Subcutaneous abdominal adipose tissue (tissue), 5 donors: ENCODE results near the gene NUMB.
A peak's percentile ranks its signal among the peaks of the same experiment; 100 is the strongest.

Experiments
- H3K27ac ChIP-seq: one replicate; pipeline ENCODE4 v1.7.0; 2013; ENCODE audit warnings: low read depth, mild to moderate bottlenecking, inconsistent platforms, low read length, moderate library complexity
- H3K27me3 ChIP-seq, 5 donors: one replicate each; pipeline ENCODE4 v1.7.0; 2013; ENCODE audit warnings: low read length in 5 of 5, inconsistent platforms in 1 of 5; ENCODE audit not compliant: control insufficient read depth in 5 of 5, insufficient read depth in 4 of 5
- H3K36me3 ChIP-seq, 5 donors: one replicate each; pipeline ENCODE4 v1.7.0; 2013; ENCODE audit warnings: low read length in 5 of 5; ENCODE audit not compliant: control insufficient read depth in 5 of 5, insufficient read depth in 5 of 5
- H3K4me1 ChIP-seq, 5 donors: one replicate each; pipeline ENCODE4 v1.7.0; 2013; ENCODE audit warnings: low read length in 5 of 5, mild to moderate bottlenecking in 3 of 5, moderate library complexity in 1 of 5; ENCODE audit not compliant: control insufficient read depth in 5 of 5, insufficient read depth in 5 of 5
- H3K4me3 ChIP-seq, 5 donors: one replicate each; pipeline ENCODE4 v1.7.0; 2013; ENCODE audit warnings: low read length in 5 of 5, low read depth in 1 of 5
- H3K9ac ChIP-seq, 5 donors: one replicate each; pipeline ENCODE4 v1.7.0; 2013; ENCODE audit warnings: low read length in 5 of 5, mild to moderate bottlenecking in 4 of 5, moderate library complexity in 3 of 5
- H3K9me3 ChIP-seq, 5 donors: one replicate each; pipeline ENCODE4 v1.7.0; 2013; ENCODE audit warnings: low read length in 5 of 5; ENCODE audit not compliant: control insufficient read depth in 5 of 5
- donor health status: healthy.
- donor health status: healthy.
- donor health status: healthy.
- donor health status: healthy.
- donor health status: healthy.

Gene NUMB

DNA sequence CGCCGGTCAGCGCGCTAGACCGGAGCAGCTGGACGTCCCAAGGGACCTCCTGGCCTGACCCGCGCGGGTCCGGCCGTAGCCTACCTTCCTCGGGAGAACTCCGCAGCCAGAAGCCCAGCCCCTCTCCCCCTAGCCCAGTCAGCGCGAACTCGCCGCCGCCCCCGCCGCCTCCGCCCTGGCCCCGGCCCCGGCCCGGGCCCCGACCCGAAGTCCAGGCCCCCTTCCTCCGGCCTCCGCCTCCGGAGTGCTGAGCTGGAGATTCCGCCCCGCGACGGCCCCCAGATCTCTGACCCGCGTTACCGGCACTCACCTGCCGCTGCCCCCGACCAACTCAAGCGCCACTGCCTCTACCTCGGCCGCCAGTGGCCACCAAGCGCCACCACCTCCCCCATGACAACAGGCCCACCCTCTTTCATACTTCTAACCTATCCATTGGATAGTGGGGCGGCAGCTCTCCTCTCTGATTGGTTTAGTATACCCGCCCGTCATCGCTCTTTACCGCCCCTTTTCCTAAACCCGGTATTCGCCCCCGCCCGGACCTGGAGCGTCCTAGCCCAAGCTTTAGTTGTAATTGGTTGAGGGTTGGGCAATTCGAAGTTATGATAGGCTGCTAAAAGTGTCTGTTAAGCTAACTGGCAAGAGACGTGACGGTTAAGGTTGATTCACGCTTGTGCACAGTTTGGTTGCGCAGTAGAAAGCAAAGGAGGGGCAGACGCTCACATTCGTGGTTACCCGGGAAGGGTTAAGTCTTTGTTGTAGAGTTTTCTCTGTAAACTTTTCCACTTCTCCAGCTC is at the start of gene NUMB:
Gene NUMB (minus strand): TSS at position 364 of the 794 bp plus-strand sequence. CDS start 102,795 bp downstream, outside the sequence.
- Histone ChIP-seq H3K4me3 (peak within 1 kb of the TSS; percentile 84 to 98 (median 94)), H3K36me3 (no peaks in the 10 kb centered on the region), H3K27me3 (no peaks in the 10 kb centered on the region), H3K9me3 (no peaks in the 10 kb centered on the region), H3K27ac (peak within 1 kb of the TSS; percentile 96), H3K4me1 (peaks cover 10 to 67% (median 58%) of the 10 kb centered on the region in 5 donors), H3K9ac (peak within 1 kb of the TSS; percentile 85 to 96 (median 96))

DNA sequence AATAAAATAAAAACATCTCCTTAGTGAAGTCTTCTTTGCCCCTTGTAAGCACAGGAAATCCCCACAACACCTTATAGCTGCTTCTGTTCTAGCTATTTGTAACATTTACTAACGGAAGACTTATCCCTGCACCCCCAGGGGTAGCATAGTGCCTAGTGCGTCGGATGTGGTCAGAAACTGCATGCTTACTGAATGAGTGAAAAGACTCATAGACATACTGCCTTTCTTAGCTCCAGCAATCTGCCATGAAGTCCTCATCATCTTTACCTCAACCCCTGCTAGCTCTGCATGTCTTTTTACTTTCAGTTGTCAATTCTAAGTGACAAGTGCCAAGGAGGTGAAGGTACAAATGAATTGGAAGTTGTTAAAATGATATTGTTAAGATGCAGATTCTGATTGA is 45.3 kb upstream of the NUMB start:
- no peak overlapping the region for H3K27ac ChIP-seq
- H3K4me1 ChIP-seq: peaks cover 0 to 5% (median 0%) of the 10 kb centered on the region in 5 donors
- no peak overlapping the region for H3K9ac ChIP-seq
- H3K36me3 ChIP-seq: peaks cover 0 to 12% (median 4%) of the 10 kb centered on the region in 5 donors
- no peaks in the 10 kb centered on the region for H3K9me3 ChIP-seq
- no peaks in the 10 kb centered on the region for H3K27me3 ChIP-seq
- no peak overlapping the region for H3K4me3 ChIP-seq

DNA sequence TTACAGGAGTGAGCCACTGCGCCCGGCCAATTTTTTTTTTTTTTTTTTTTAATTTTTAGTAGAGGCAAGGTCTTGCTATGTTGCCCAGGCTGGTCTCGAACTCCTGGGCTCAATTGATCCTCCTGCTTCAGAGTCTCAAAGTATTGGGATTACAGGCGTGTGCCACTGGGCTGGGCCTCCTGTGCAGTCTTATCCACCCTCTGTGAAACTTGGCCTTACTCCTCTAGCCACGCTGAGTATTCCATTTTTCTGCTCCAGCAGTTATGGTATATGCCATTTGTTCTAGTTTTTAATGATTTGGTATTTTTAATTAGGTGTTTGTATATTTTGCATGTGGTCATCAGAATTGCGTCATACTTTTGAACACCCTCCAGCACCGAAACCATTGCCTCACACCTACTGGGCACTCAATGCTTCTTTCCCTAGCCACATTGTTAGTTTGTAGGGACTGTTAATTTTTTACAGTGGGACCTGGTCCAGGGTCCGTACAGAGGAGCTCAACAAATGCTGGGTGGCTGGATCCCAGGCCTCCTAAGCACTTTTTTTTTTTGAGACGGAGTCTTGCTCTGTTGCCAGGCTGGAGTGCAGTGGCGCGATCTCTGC is 43.8 kb upstream of the NUMB start:
- H3K27ac ChIP-seq: no peak overlapping the region
- no peaks in the 10 kb centered on the region for H3K27me3 ChIP-seq
- peaks cover 0 to 5% (median 0%) of the 10 kb centered on the region in 5 donors for H3K4me1 ChIP-seq
- peaks cover 0 to 16% (median 4%) of the 10 kb centered on the region in 5 donors for H3K36me3 ChIP-seq
- no peak overlapping the region for H3K4me3 ChIP-seq
- H3K9ac ChIP-seq: no peak overlapping the region
- H3K9me3 ChIP-seq: no peaks in the 10 kb centered on the region

DNA sequence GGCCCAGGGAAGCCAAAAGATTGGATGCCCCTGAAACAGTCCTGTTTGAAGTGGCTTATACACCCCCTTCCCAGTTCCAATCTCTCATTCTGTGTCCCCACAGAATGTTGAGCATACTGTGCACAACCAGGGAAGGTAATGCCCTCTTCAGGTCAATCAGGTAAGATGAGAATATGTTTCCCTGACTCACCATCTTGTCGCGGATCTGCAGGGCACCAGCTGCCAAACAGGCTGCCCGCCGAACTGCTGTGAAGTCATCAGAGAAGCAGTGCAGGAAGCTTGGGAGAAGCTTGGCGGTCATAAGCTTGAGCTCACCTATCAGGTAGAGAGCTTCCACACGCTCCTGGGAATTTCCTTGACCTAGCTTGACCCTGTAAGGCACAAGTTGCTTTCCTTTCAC is 42.0 kb upstream of the NUMB start:
- Histone ChIP-seq H3K9ac (no peak overlapping the region), H3K4me3 (no peak overlapping the region), H3K27ac (no peak overlapping the region), H3K9me3 (no peaks in the 10 kb centered on the region), H3K27me3 (no peaks in the 10 kb centered on the region), H3K36me3 (peaks cover 0 to 16% (median 4%) of the 10 kb centered on the region in 5 donors), H3K4me1 (peaks cover 0 to 5% (median 0%) of the 10 kb centered on the region in 5 donors)

DNA sequence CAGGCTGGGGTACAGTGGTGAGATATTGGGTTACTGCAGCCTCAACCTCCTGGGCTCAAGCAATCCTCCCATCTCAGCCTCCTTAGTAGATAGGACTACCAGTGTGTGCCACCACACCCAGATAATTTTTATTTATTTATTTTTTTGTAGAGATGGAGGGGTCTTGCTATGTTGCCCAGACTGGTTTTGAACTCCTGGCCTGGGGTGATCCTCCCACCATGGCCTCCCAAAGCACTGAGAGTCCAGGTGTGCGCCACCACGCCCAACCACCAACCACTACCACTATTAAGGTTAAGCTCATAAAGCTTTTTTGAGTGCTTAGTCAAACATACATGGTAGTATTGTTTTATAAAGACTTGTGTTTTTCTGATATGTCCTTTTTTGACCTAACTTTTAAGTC is 36.2 kb upstream of the NUMB start:
- no peak overlapping the region for H3K9ac ChIP-seq
- no peaks in the 10 kb centered on the region for H3K9me3 ChIP-seq
- H3K36me3 ChIP-seq: peaks cover 2 to 8% (median 3%) of the 10 kb centered on the region in 5 donors
- H3K27me3 ChIP-seq: no peaks in the 10 kb centered on the region
- H3K4me3 ChIP-seq: no peak overlapping the region
- no peak overlapping the region for H3K27ac ChIP-seq
- H3K4me1 ChIP-seq: peaks cover 6 to 34% (median 28%) of the 10 kb centered on the region in 5 donors

DNA sequence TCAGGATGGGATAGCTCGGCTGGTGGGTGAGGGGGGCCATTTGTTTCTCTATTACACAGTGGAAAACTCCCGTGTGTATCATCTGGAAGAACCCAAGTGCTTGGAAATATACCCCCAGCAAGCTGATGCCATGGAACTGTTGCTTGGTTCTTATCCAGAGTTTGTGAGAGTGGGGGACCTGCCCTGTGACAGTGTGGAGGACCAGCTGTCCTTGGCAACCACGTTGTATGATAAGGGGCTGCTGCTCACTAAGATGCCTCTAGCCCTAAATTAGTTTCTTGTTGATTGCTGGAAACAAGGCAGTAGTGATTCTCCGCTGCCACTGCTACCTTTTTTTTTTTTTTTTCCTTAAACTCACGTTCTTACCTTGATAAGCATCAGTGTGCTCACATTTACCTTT is 34.3 kb upstream of the NUMB start:
- Histone ChIP-seq H3K4me3 (peak overlapping the region in 1 of 5 donors; percentile 65), H3K4me1 (peaks cover 6 to 34% (median 28%) of the 10 kb centered on the region in 5 donors), H3K36me3 (peaks cover 0 to 3% (median 2%) of the 10 kb centered on the region in 5 donors), H3K27ac (no peak overlapping the region), H3K9ac (peak overlapping the region in 1 of 5 donors; percentile 75), H3K27me3 (no peaks in the 10 kb centered on the region), H3K9me3 (no peaks in the 10 kb centered on the region)

DNA sequence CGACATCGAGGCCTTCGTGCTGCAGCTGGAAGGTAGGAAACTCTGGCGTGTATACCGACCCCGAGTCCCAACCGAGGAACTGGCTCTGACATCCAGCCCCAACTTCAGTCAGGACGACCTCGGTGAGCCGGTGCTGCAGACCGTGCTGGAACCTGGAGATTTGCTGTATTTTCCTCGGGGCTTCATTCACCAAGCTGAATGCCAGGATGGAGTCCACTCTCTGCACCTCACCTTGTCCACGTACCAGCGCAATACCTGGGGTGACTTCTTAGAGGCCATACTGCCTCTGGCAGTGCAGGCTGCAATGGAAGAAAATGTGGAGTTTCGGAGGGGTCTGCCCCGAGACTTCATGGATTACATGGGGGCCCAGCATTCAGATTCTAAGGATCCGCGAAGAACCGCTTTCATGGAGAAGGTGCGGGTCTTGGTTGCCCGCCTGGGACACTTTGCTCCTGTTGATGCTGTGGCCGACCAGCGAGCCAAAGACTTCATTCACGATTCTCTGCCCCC is 33.8 kb upstream of the NUMB start:
- H3K4me1 ChIP-seq: peaks cover 6 to 34% (median 28%) of the 10 kb centered on the region in 5 donors
- H3K4me3 ChIP-seq: peak overlapping the region; percentile 65 to 94 (median 88)
- H3K9ac ChIP-seq: peak overlapping the region in 4 of 5 donors; percentile 60 to 80 (median 68)
- H3K27me3 ChIP-seq: no peaks in the 10 kb centered on the region
- peaks cover 0 to 3% (median 2%) of the 10 kb centered on the region in 5 donors for H3K36me3 ChIP-seq
- H3K9me3 ChIP-seq: no peaks in the 10 kb centered on the region
- no peak overlapping the region for H3K27ac ChIP-seq

DNA sequence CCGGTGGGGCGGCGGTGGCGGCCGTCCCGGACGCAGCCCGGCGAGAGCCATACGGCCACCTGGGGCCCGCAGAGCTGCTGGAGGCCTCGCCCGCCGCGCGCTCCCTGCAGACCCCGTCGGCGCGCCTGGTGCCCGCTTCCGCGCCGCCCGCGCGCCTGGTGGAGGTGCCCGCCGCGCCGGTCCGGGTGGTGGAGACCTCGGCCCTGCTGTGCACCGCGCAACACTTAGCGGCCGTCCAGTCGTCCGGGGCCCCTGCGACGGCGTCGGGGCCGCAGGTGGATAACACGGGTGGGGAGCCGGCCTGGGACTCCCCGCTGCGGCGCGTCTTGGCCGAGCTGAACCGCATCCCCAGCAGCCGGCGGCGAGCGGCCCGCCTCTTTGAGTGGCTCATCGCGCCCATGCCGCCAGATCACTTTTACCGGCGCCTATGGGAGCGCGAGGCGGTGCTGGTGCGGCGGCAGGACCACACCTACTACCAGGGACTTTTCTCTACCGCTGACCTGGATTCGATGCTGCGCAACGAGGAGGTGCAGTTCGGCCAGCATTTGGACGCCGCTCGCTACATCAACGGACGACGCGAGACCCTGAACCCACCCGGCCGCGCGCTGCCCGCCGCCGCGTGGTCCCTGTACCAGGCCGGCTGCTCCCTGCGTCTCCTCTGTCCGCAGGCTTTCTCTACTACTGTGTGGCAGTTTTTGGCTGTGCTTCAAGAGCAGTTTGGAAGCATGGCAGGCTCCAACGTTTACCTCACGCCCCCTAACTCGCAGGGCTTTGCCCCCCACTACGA is 33.1 kb upstream of the NUMB start:
- H3K4me3 ChIP-seq: peak overlapping the region; percentile 65 to 94 (median 88)
- H3K4me1 ChIP-seq: peaks cover 6 to 34% (median 28%) of the 10 kb centered on the region in 5 donors
- H3K27me3 ChIP-seq: no peaks in the 10 kb centered on the region
- H3K9ac ChIP-seq: peak overlapping the region in 4 of 5 donors; percentile 60 to 80 (median 70)
- no peaks in the 10 kb centered on the region for H3K9me3 ChIP-seq
- H3K27ac ChIP-seq: peak overlapping the region; percentile 57
- H3K36me3 ChIP-seq: peaks cover 0 to 3% (median 2%) of the 10 kb centered on the region in 5 donors

DNA sequence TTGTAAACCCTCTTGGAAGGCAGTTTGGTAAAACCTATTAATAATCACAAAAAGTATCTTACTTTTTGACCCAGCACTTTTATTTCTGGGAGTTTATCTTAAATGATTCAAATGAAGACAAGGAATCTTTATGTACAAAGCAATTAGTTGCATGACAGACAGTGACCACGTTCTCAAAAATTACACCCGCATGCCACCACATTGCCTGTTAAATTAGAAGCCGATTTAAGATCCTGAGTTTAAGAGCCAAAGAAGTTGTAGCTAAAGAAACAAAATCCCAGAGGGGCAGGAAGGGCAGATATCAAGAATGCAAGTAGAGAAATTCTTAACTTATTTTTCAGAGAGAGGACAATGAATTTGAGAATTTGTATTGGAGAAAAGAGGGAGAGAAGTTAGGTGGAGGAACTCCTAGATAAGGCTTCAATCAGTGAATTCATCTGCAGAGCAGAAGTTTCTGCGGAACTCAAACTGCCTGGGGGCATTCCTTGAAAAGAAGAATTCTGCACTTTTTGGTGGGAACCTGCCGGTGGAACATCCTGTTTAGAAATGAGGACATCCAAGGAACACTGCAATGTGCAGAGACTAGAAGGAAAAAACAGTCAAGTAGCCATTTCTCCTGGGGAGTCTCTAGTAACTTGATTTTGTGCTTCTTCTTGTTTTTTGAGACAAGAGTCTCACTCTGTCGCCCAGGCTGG is 31.3 kb upstream of the NUMB start:
- peaks cover 6 to 34% (median 28%) of the 10 kb centered on the region in 5 donors for H3K4me1 ChIP-seq
- no peaks in the 10 kb centered on the region for H3K9me3 ChIP-seq
- H3K4me3 ChIP-seq: no peak overlapping the region
- H3K36me3 ChIP-seq: peaks cover 0 to 3% (median 0%) of the 10 kb centered on the region in 5 donors
- no peak overlapping the region for H3K9ac ChIP-seq
- H3K27me3 ChIP-seq: no peaks in the 10 kb centered on the region
- H3K27ac ChIP-seq: no peak overlapping the region
